Spleen (tissue), 11 donors: ENCODE data around the gene SEBOX. TPM values are rescaled to one million over a fixed set of nuclear protein-coding genes. Genes with fewer than 3 reads are reported as not detected.
"Not testable (repeated sequence)": the region's sequence is repeated elsewhere in the genome, so short reads cannot be mapped to it uniquely, and the experiment has no call there.

Source experiments
- DNase-seq: peaks from one replicate; pipeline ENCODE4 v3.0.0-alpha.2; 2020
- H3K27ac ChIP-seq, 8 donors: fragments of 200-600 bp; sonication (generic) in 7 of 8; 1 replicate in 4 of 8; 2 replicates in 4 of 8; pipeline versions ENCODE4 v1.5.0 to v1.8.0; 2016 to 2021; ENCODE audit warnings: inconsistent platforms in 4 of 8, mild to moderate bottlenecking in 4 of 8, moderate library complexity in 1 of 8
- H3K27me3 ChIP-seq, 7 donors: fragments of 200-600 bp; sonication (generic) in 6 of 7; replicated peaks in 1 of 7; 1 replicate in 4 of 7; 2 replicates in 3 of 7; pipeline versions ENCODE4 v1.5.0 to v1.8.0; 2016 to 2021; ENCODE audit warnings: inconsistent platforms in 3 of 7, mild to moderate bottlenecking in 1 of 7
- H3K36me3 ChIP-seq, 6 donors: fragments of 200-600 bp; sonication (generic) in 5 of 6; 1 replicate in 4 of 6; 2 replicates in 2 of 6; pipeline versions ENCODE4 v1.5.0 to v1.8.0; 2016 to 2021; ENCODE audit warnings: inconsistent platforms in 2 of 6
- H3K4me1 ChIP-seq, 6 donors: fragments of 200-600 bp; sonication (generic) in 5 of 6; 1 replicate in 3 of 6; 2 replicates in 3 of 6; pipeline versions ENCODE4 v1.5.0 to v1.8.0; 2016 to 2021; ENCODE audit warnings: inconsistent platforms in 3 of 6
- H3K4me3 ChIP-seq, 8 donors: fragments of 200-600 bp; sonication (generic) in 7 of 8; 1 replicate in 4 of 8; 2 replicates in 4 of 8; pipeline versions ENCODE4 v1.5.0 to v1.8.0; 2016 to 2021; ENCODE audit warnings: inconsistent platforms in 4 of 8, mild to moderate bottlenecking in 4 of 8, moderate library complexity in 2 of 8
- H3K9me3 ChIP-seq, 8 donors: fragments of 200-600 bp; sonication (generic) in 7 of 8; 1 replicate in 4 of 8; 2 replicates in 4 of 8; pipeline versions ENCODE4 v1.5.0 to v1.8.0; 2016 to 2021; ENCODE audit warnings: inconsistent platforms in 4 of 8
- CTCF ChIP-seq, 11 experiments: fragments of 200-600 bp in 7 of 11; fragments of 450-650 bp in 4 of 11; sonication (generic) in 4 of 11; IDR thresholded peaks in 8 of 11; conservative IDR thresholded peaks in 3 of 11; 1 replicate in 7 of 11; 2 replicates in 4 of 11; pipeline versions ENCODE4 v1.4.0 to v1.8.0; 2016 to 2021; ENCODE audit warnings: antibody characterized with exemption in 11 of 11, inconsistent platforms in 4 of 11, mild to moderate bottlenecking in 1 of 11
- POLR2A ChIP-seq, 3 donors: fragments of 450-650 bp; IDR thresholded peaks; one replicate each; pipeline ENCODE4 v1.5.1; 2017; ENCODE audit warnings: antibody characterized with exemption in 3 of 3, mild to moderate bottlenecking in 1 of 3
- POLR2AphosphoS5 ChIP-seq, 3 donors: sonication (generic); formaldehyde crosslinking; IDR thresholded peaks; one replicate each; pipeline ENCODE4 v1.5.1; 2017; ENCODE audit warnings: antibody characterized with exemption in 3 of 3
- WGBS, 5 donors: extraction: QIAGEN DNeasy Blood & Tissue Kit in 3 of 5; methylation state at CpG; one replicate each; pipeline versions ENCODE4 v1.1.5 to v1.1.7; 2013 to 2018; 5-methylcytosine and 5-hydroxymethylcytosine counted together
- intact Hi-C: fragments of 100-400 bp; cut with DNase I; formaldehyde crosslinking; loops from one replicate; pipeline ENCODE4 v1.15.0; 2023; ENCODE audit warnings: low total_unique reads
- polyA plus RNA-seq, 3 donors: library from polyadenylated mRNA; stranded (reverse); fragments of 200-250 nt; gene quantifications; one replicate each; pipeline ENCODE4 v1.2.1, GENCODE V29; 2013
- total RNA-seq, 7 donors: library from RNA; depleted of rRNA in 3 of 7; stranded (reverse); fragments of >200 nt in 3 of 7; fragmentation: NEBNext Ultra II Directional in 4 of 7; extraction: Animal tissue kit (Norgen Biotek cat#: 25700) in 4 of 7; gene quantifications; one replicate each; pipeline versions ENCODE4 v1.1.0 to v1.2.1, GENCODE V29; 2016 to 2021
- donor health status: healthy with polysubstance abuse.
- donor health status: DM: no; HTN: no; CAD: no; lungs with moderate emphysema.
- donor health status: DM: no; HTN: no; CAD: no.
- donor health status: Bipolar disorder and iron deficiency.
- donor health status: healthy.
- donor health status: DM: no; HTN: no; CAD: no.
- donor health status: DM: yes; HTN: yes; CAD: no.

The SEBOX gene
- total and polyA plus RNA-seq, 10 donors: not detected

GRCh38 chr17:28339431-28339830 lies 25.6 kb downstream of the SEBOX start:
- TF ChIP-seq POLR2AphosphoS5 (IDR thresholded peaks at IDR 0.05) (peak in 1 of 3 donors; percentile 18), POLR2A (IDR thresholded peaks at IDR 0.05) (no peak), CTCF (IDR thresholded peaks at IDR 0.05 in 8 of 11, conservative IDR thresholded peaks at IDR 0.05 in 3 of 11) (no peak)
- H3K27me3 ChIP-seq: no peaks in the 10 kb centered on the region
- intact Hi-C loops: no loop called here
- peak overlapping the region in 6 of 8 donors; percentile 38 to 98 (median 96) for H3K27ac ChIP-seq
- DNase-seq: no peak
- H3K4me1 ChIP-seq: peaks cover 9 to 92% (median 67%) of the 10 kb centered on the region in 6 donors
- peaks cover 11 to 60% (median 49%) of the 10 kb centered on the region in 6 donors for H3K36me3 ChIP-seq
- no peaks in the 10 kb centered on the region for H3K9me3 ChIP-seq
- 83 to 93% (median 87%) methylated on average over 13 to 15 of the region's 15 CpGs for WGBS, 5 donors
- H3K4me3 ChIP-seq: peak overlapping the region in 1 of 8 donors; percentile 37

DNA sequence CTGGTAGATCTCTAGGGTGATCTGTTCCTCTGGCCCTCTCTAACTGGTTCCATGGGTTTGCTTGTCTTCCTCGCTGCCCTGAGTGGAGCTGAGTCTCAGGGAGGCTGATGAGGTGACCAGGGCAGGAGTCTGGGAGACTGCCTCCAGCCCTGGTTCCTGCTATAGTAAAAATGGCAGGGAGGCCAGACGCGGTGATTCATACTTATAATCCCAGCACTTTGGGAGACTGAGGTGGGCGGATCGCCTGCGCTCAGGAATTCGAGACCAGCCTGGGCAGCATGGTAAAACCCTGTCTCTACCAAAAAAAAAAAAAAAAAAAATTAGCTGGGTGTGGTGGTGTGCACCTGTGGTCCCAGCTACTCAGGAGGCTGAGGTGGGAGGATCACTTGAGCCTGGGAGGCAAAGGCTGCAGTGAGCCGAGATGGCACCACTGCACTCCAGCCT lies 26.2 kb downstream of the SEBOX start:
- peaks cover 13 to 92% (median 69%) of the 10 kb centered on the region in 6 donors for H3K4me1 ChIP-seq
- H3K9me3 ChIP-seq, intact Hi-C loops, H3K27me3 ChIP-seq, DNase-seq: not testable (repeated sequence)
- H3K4me3 ChIP-seq: peak overlapping the region in 1 of 8 donors; percentile 83
- H3K36me3 ChIP-seq: peaks cover 11 to 53% (median 43%) of the 10 kb centered on the region in 6 donors
- H3K27ac ChIP-seq: peak overlapping the region in 7 of 8 donors; percentile 61 to 98 (median 96)
- 89 to 97% (median 90%) methylated on average over 7 to 8 of the region's 8 CpGs for WGBS, 5 donors

DNA sequence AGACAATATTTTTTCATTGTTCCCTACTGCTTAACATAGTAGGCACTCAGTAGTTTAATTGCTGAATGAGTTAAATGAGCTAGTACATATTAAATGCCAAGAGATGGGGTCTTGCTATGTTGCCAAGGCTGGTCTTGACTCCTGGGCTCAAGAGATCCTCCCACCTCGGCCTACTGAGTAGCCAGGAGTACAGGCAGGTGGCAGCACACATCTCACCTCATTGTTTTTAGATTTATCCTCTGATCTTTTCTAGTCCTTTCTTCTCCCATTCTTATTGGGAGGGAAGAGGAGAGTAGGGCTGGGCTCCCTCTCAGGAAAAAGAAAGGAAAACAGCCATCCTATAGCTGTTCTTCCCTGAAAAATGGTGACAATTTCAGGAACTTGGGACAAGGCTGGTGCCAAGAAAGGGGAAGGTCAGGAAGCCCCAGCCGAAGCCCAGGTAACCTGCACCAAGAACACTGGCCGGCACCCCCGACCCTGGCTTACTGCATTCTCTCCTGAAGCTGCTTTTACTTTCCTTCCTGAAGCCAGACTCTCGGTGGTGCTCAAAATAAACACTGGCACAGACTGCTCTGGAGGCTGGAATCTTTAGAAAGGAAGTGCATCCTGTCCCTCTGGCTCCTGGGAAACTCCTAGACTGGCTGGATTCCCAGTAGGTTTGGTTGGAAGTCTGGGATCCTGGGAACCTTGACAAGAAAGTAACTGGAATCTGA lies 26.8 kb downstream of the SEBOX start:
- Histone ChIP-seq H3K36me3 (peaks cover 11 to 47% (median 37%) of the 10 kb centered on the region in 6 donors), H3K27ac (peak overlapping the region; percentile 14 to 98 (median 96)), H3K4me1 (peaks cover 19 to 92% (median 69%) of the 10 kb centered on the region in 6 donors), H3K4me3 (peak overlapping the region in 4 of 8 donors; percentile 2 to 93 (median 81)), H3K27me3 (no peaks in the 10 kb centered on the region), H3K9me3 (no peaks in the 10 kb centered on the region)
- DNase-seq: no peak
- WGBS, 5 donors: 58 to 83% (median 73%) methylated on average over 5 of the region's 5 CpGs
- no peak for TF ChIP-seq POLR2A (IDR thresholded peaks at IDR 0.05)
- TF ChIP-seq CTCF (IDR thresholded peaks at IDR 0.05 in 8 of 11, conservative IDR thresholded peaks at IDR 0.05 in 3 of 11): no peak
- TF ChIP-seq POLR2AphosphoS5 (IDR thresholded peaks at IDR 0.05): peak in 2 of 3 donors; percentile 65 to 76
- intact Hi-C loops: no loop called here

DNA sequence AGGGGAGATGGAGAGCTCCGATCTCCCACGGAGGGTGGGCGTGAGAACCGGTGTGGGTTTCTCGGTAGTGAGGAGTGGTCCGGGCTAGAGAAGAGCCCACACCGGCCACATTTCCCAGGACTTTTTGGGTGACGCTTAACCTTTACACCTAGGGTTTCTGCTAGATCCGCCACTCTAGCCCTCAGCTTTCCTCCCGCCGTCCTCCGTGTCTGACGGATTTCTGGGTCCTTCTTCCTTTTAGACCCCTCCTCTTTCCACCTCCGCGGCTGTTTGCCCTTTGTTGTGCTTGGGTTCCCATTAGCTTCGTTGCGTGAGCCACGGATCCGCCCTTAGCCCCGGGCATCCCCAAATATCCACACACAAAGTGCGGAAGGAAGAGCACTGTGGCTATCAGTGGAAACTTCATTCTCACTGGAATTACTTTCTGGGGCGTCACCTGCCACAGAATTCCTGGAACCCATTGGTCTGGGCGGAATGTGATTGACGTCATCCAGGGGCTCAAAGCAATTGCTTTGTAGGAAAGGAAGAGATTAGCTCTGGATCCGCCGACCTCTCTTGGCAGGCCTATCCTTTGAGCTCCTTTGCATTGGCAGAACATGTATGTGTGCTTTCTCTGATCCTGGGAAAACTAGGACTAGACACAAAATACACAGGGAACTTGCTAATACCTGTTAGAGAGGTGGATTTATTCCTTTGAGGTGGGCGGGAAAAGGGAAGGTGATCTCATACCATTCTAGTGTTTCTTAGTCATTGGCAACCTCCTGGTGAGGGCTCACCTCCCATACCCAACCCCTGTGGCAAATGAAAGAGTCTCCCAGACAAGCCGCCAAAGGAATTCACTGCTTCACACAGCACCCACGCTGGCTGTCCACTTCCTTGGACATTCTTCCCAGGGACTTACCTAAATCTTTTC lies 28.8 kb downstream of the SEBOX start:
- TF ChIP-seq CTCF (IDR thresholded peaks at IDR 0.05 in 8 of 11, conservative IDR thresholded peaks at IDR 0.05 in 3 of 11) (peak in 1 of 11 experiments; percentile 1), POLR2A (IDR thresholded peaks at IDR 0.05) (peak in 1 of 3 donors; percentile 83), POLR2AphosphoS5 (IDR thresholded peaks at IDR 0.05) (peak in 1 of 3 donors; percentile 87)
- peak; percentile 87 for DNase-seq
- Histone ChIP-seq H3K4me3 (peak overlapping the region; percentile 72 to 98 (median 85)), H3K9me3 (no peaks in the 10 kb centered on the region), H3K36me3 (peaks cover 6 to 39% (median 25%) of the 10 kb centered on the region in 6 donors), H3K27me3 (no peaks in the 10 kb centered on the region), H3K27ac (peak overlapping the region; percentile 89 to 98 (median 96)), H3K4me1 (peaks cover 20 to 90% (median 68%) of the 10 kb centered on the region in 6 donors)
- 6 to 10% (median 9%) methylated on average over 29 of the region's 29 CpGs for WGBS, 5 donors
- intact Hi-C loops: no loop called here
